Vagina (tissue), 2 donors: ENCODE measurements around the gene PRSS33.

ENCODE experiments used
- POLR2AphosphoS5 ChIP-seq, 2 donors: sonication (generic); formaldehyde crosslinking; IDR thresholded peaks; one replicate each; pipeline ENCODE4 v1.9.0; 2017; ENCODE audit warnings: antibody characterized with exemption in 2 of 2, mild to moderate bottlenecking in 2 of 2, low read depth in 1 of 2; ENCODE audit not compliant: insufficient read depth in 1 of 2
- TF ChIP-seq, protein P1 (sequence below), 3 experiments: fragments of 450-650 bp in 2 of 3; fragments of 200-600 bp in 1 of 3; sonication (generic) in 1 of 3; IDR thresholded peaks; one replicate each; pipeline ENCODE4 v1.5.1; 2017 to 2019; ENCODE audit warnings: antibody characterized with exemption in 3 of 3, mild to moderate bottlenecking in 2 of 3, moderate library complexity in 2 of 3

DNA sequence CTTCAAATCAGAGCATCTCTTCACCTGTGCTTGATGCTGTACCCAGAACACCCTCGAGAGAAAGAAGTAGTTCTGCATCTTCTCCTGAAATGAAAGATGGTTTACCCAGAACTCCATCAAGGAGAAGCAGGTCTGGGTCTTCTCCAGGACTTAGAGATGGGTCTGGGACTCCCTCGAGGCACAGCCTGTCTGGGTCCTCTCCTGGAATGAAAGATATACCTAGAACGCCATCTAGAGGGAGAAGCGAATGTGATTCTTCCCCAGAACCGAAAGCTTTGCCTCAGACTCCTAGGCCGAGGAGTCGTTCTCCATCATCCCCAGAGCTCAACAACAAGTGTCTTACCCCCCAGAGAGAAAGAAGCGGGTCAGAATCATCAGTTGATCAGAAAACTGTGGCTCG, 22.6 kb downstream of the PRSS33 start:
- TF ChIP-seq, protein P1, sequence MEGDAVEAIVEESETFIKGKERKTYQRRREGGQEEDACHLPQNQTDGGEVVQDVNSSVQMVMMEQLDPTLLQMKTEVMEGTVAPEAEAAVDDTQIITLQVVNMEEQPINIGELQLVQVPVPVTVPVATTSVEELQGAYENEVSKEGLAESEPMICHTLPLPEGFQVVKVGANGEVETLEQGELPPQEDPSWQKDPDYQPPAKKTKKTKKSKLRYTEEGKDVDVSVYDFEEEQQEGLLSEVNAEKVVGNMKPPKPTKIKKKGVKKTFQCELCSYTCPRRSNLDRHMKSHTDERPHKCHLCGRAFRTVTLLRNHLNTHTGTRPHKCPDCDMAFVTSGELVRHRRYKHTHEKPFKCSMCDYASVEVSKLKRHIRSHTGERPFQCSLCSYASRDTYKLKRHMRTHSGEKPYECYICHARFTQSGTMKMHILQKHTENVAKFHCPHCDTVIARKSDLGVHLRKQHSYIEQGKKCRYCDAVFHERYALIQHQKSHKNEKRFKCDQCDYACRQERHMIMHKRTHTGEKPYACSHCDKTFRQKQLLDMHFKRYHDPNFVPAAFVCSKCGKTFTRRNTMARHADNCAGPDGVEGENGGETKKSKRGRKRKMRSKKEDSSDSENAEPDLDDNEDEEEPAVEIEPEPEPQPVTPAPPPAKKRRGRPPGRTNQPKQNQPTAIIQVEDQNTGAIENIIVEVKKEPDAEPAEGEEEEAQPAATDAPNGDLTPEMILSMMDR (IDR thresholded peaks at IDR 0.05) = no peak
- TF ChIP-seq POLR2AphosphoS5 (IDR thresholded peaks at IDR 0.05; ENCODE audit: insufficient read depth in 1 of 2, low read depth in 1 of 2) = no peak
